ENCODE measurements around the gene PIGZ. TPM values are rescaled to one million over a fixed set of nuclear protein-coding genes. Genes with fewer than 3 reads are reported as not detected.

The PIGZ gene
- total RNA-seq, 1 experiment from 2014 or later, result 0.15 TPM

GRCh38 chr3:196976941-196977340 lies 8.3 kb upstream of the PIGZ start:
- Mint-ChIP-seq H3K4me1 (peaks cover 0 to 4% of the 10 kb centered on the region in 2 experiments; a peak in 2 of 4 replicates), H3K4me3 (no peak overlapping the region), H3K27ac (no peak overlapping the region), H3K27me3 (ENCODE audit: low read depth) (peaks cover 33% of the 10 kb centered on the region), H3K9me3 (peaks cover 3 to 8% of the 10 kb centered on the region in 2 experiments; a peak in 4 of 5 replicates), H3K36me3 (ENCODE audit: insufficient read depth in 1 of 3, low read depth in 3 of 3) (peaks cover 0 to 4% (median 4%) of the 10 kb centered on the region in 3 experiments; a peak in 3 of 7 replicates)
- DNase-seq, result no peak
- H3K9ac ChIP-seq (ENCODE audit: extremely low read depth, insufficient read length, low read length), result no peak overlapping the region
- no peak overlapping the region for H2BK20ac ChIP-seq (ENCODE audit: low read depth, low read length, poor library complexity, severe bottlenecking)
- no peak overlapping the region for H3K27ac ChIP-seq (ENCODE audit: insufficient read length, low read depth, low read length)
- H2BK120ac ChIP-seq (ENCODE audit: low read depth, low read length, poor library complexity, severe bottlenecking), result no peak overlapping the region
- H3K4ac ChIP-seq (ENCODE audit: low read depth, low read length), result no peak overlapping the region
- no peaks in the 10 kb centered on the region for H3K9me3 ChIP-seq (ENCODE audit: control insufficient read depth, low read depth, low read length)
- no peak overlapping the region for H2AFZ ChIP-seq (ENCODE audit: low read length)
- no peak overlapping the region for H4K5ac ChIP-seq (ENCODE audit: insufficient read length, low read depth, low read length)
- no peaks in the 10 kb centered on the region for H3K23me2 ChIP-seq (ENCODE audit: insufficient read length, low read depth, low read length, poor library complexity, severe bottlenecking)
- H2BK15ac ChIP-seq (ENCODE audit: low read depth, low read length), result no peak overlapping the region
- H2BK12ac ChIP-seq (ENCODE audit: insufficient read length, low read depth, low read length), result no peak overlapping the region
- no peaks in the 10 kb centered on the region for H4K20me1 ChIP-seq (ENCODE audit: control insufficient read depth, insufficient read depth, insufficient read length)
- no peak overlapping the region for H3K14ac ChIP-seq (ENCODE audit: insufficient read depth, low read length)
- no peak overlapping the region for H3K56ac ChIP-seq (ENCODE audit: insufficient read length, low read depth, low read length)
- no peak overlapping the region for H4K91ac ChIP-seq (ENCODE audit: insufficient read length, low read depth, low read length)
- no peak overlapping the region for H2BK5ac ChIP-seq (ENCODE audit: insufficient read length, low read length)
- no peak overlapping the region for H3T11ph ChIP-seq (ENCODE audit: low read length)
- TF ChIP-seq CTCF (conservative IDR thresholded peaks at IDR 0.05), result no peak
- H4K8ac ChIP-seq (replicated peaks; ENCODE audit: insufficient read length, low read depth, low read length), result no peak overlapping the region
- no peak overlapping the region for H3K23ac ChIP-seq (ENCODE audit: insufficient read length, low read depth, low read length)
- H3K79me1 ChIP-seq (ENCODE audit: insufficient read depth, low read depth, low read length, poor library complexity, severe bottlenecking), result no peaks in the 10 kb centered on the region
- H3K79me2 ChIP-seq (ENCODE audit: insufficient read depth, low read length), result no peaks in the 10 kb centered on the region
- no CpG with 5 or more reads among the region's 11 CpGs for WGBS (ENCODE audit: extremely low coverage, insufficient read length, low lambda C conversion rate)
- H3K27me3 ChIP-seq (ENCODE audit: insufficient read depth, low read length), result no peaks in the 10 kb centered on the region
- no peak overlapping the region for H2AK5ac ChIP-seq (ENCODE audit: insufficient read length, low read length)
- no peak overlapping the region for H3K4me2 ChIP-seq (ENCODE audit: insufficient read depth, insufficient read length, low read length)
- no peak overlapping the region for H3K18ac ChIP-seq (ENCODE audit: insufficient read length, low read depth, low read length)
- no peaks in the 10 kb centered on the region; the same call in 1 of the 2 replicates for H3K4me1 ChIP-seq (ENCODE audit: insufficient read depth, low read length)
